Naive thymus-derived CD4-positive, alpha-beta T cell (primary cell): ENCODE results near the gene WDR48. TPM values are rescaled to one million over a fixed set of nuclear protein-coding genes. Genes with fewer than 3 reads are reported as not detected.
A peak's percentile ranks its signal among the peaks of the same experiment; 100 is the strongest.

Experiments
- ATAC-seq: fragments of 150-1000 bp; cut with Tn5 transposase; 2 replicates; pipeline ENCODE4 v1.10.0; 2021; ENCODE audit warnings: mild to moderate bottlenecking, moderate library complexity
- CTCF ChIA-PET: fragments of 350-600 bp; sonication (Branson Sonifier 250); formaldehyde crosslinking; loops from one replicate; lab custom pipeline; 2021; ENCODE audit warnings: antibody characterized with exemption; lab: Charles Lee
- POLR2A ChIA-PET: fragments of 350-600 bp; sonication (Branson Sonifier 250); formaldehyde crosslinking; loops from one replicate; lab custom pipeline; 2021; ENCODE audit warnings: antibody characterized with exemption, inconsistent platforms; lab: Charles Lee
- DNase-seq, 9 donors: peaks; one replicate each; pipeline versions ENCODE4 v3.0.0 to v3.0.0-alpha.2; 2020 to 2022; ENCODE audit warnings: mixed read lengths in 1 of 9
- H3K27ac ChIP-seq: one replicate; pipeline ENCODE4 v1.7.0; 2013; ENCODE audit warnings: mild to moderate bottlenecking, low read depth, low read length, moderate library complexity
- H3K27me3 ChIP-seq, 2 donors: one replicate each; pipeline ENCODE4 v1.7.0; 2013; ENCODE audit warnings: low read length in 2 of 2, mild to moderate bottlenecking in 2 of 2, moderate library complexity in 2 of 2; ENCODE audit not compliant: control insufficient read depth in 2 of 2, insufficient read depth in 2 of 2
- H3K36me3 ChIP-seq, 3 experiments: 1 replicate in 2 of 3; 2 replicates in 1 of 3; pipeline ENCODE4 v1.7.0; 2013; ENCODE audit warnings: low read length in 3 of 3, mild to moderate bottlenecking in 3 of 3, moderate library complexity in 1 of 3; ENCODE audit not compliant: insufficient read depth in 3 of 3, control insufficient read depth in 2 of 3
- H3K4me1 ChIP-seq, 2 donors: one replicate each; pipeline ENCODE4 v1.7.0; 2013; ENCODE audit warnings: low read length in 2 of 2, mild to moderate bottlenecking in 2 of 2, moderate library complexity in 1 of 2; ENCODE audit not compliant: control insufficient read depth in 2 of 2, insufficient read depth in 2 of 2
- H3K4me3 ChIP-seq: 2 replicates; pipeline ENCODE4 v1.7.0; 2013; ENCODE audit warnings: mild to moderate bottlenecking, low read length
- H3K9me3 ChIP-seq, 3 experiments: 1 replicate in 2 of 3; 2 replicates in 1 of 3; pipeline ENCODE4 v1.7.0; 2013; ENCODE audit warnings: low read length in 3 of 3; ENCODE audit not compliant: control insufficient read depth in 2 of 3
- H3K27ac Mint-ChIP-seq, 9 donors: one replicate each; pipeline ENCODE4 v1.8.0; 2020 to 2022; ENCODE audit warnings: mixed read lengths in 9 of 9, mild to moderate bottlenecking in 8 of 9, moderate library complexity in 5 of 9, inconsistent platforms in 2 of 9
- H3K27me3 Mint-ChIP-seq, 5 donors: one replicate each; pipeline ENCODE4 v1.8.0; 2021 to 2022; ENCODE audit warnings: mixed read lengths in 5 of 5, mild to moderate bottlenecking in 1 of 5
- H3K36me3 Mint-ChIP-seq, 5 donors: one replicate each; pipeline ENCODE4 v1.8.0; 2020 to 2022; ENCODE audit warnings: mixed read lengths in 5 of 5, mild to moderate bottlenecking in 3 of 5, inconsistent platforms in 1 of 5
- H3K4me1 Mint-ChIP-seq, 7 donors: one replicate each; pipeline ENCODE4 v1.8.0; 2020 to 2022; ENCODE audit warnings: mixed read lengths in 7 of 7, mild to moderate bottlenecking in 3 of 7, inconsistent platforms in 1 of 7
- H3K4me3 Mint-ChIP-seq, 10 donors: one replicate each; pipeline ENCODE4 v1.8.0; 2020 to 2022; ENCODE audit warnings: mild to moderate bottlenecking in 10 of 10, mixed read lengths in 10 of 10, moderate library complexity in 6 of 10, inconsistent platforms in 2 of 10
- H3K9me3 Mint-ChIP-seq, 11 donors: one replicate each; pipeline ENCODE4 v1.8.0; 2020 to 2022; ENCODE audit warnings: mixed read lengths in 11 of 11, mild to moderate bottlenecking in 4 of 11, inconsistent platforms in 1 of 11, moderate library complexity in 1 of 11
- intact Hi-C, 2 donors: fragments of 100-400 bp; cut with micrococcal nuclease; formaldehyde crosslinking; loops; one replicate each; pipeline ENCODE4 v1.15.1; 2023
- polyA plus RNA-seq, 2 donors: library from polyadenylated mRNA; unstranded; fragments of 300-500 nt; fragmentation: Illumina TruSeq; gene quantifications; one replicate each; pipeline ENCODE4 v1.2.3, GENCODE V29; 2021
- total RNA-seq, 6 experiments: library from RNA in 5 of 6; stranded (reverse) in 5 of 6; gene quantifications; 1 replicate in 5 of 6; 2 replicates in 1 of 6; pipeline ENCODE4 v1.2.3 and lab custom pipeline; 2021 to 2026

The WDR48 gene
- total and polyA plus RNA-seq, 7 experiments from 2014 or later = 37.5 to 97.7 (median 61.7) TPM

DNA sequence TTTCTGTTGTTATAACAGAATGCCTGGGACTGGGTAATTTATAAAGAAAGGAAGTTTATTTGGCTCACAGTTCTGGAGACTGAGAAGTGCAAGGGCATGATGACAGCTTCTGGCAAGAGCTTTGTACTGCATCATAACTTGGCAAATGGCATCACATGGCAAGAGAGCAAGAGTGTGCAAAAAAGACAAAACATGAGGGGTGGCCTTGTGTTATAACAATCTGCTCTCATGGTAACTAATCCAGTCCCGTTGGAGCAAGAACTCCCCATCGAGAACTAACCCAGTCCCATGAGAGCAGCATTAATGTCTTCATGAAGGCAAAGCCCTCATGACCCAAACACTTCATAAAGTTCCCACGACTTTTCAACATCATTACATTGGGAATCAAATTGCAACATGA is 23.3 kb upstream of the WDR48 start:
- ChIA-PET POLR2A (no interaction called here), CTCF (no interaction called here)
- no peak overlapping the region for H3K4me3 Mint-ChIP-seq
- H3K27ac Mint-ChIP-seq = no peak overlapping the region
- H3K36me3 Mint-ChIP-seq = no peaks in the 10 kb centered on the region
- peaks cover 0 to 2% (median 0%) of the 10 kb centered on the region in 7 donors for H3K4me1 Mint-ChIP-seq
- DNase-seq = no peak
- peaks cover 0 to 22% (median 8%) of the 10 kb centered on the region in 5 donors for H3K27me3 Mint-ChIP-seq
- intact Hi-C loops = no loop called here
- no peaks in the 10 kb centered on the region for H3K4me1 ChIP-seq
- H3K9me3 ChIP-seq = no peaks in the 10 kb centered on the region
- no peaks in the 10 kb centered on the region for H3K27me3 ChIP-seq
- no peaks in the 10 kb centered on the region for H3K9me3 Mint-ChIP-seq
- no peak for ATAC-seq
- no peak overlapping the region for H3K4me3 ChIP-seq
- H3K36me3 ChIP-seq = no peaks in the 10 kb centered on the region
- no peak overlapping the region for H3K27ac ChIP-seq

GRCh38 chr3:39029556-39029955 is 22.3 kb upstream of the WDR48 start:
- POLR2A ChIA-PET = interaction anchor here (0.5 kb wide), 1 partner anchor 865 kb away, joined by 3 read pairs; no protein-coding TSS in a partner anchor
- intact Hi-C loops = no loop called here
- ATAC-seq = no peak

GRCh38 chr3:39038165-39038564 is 13.7 kb upstream of the WDR48 start:
- ATAC-seq = no peak
- H3K4me1 Mint-ChIP-seq = peaks cover 0 to 3% (median 0%) of the 10 kb centered on the region in 7 donors
- H3K36me3 Mint-ChIP-seq = peaks cover 1 to 12% (median 5%) of the 10 kb centered on the region in 5 donors
- DNase-seq = no peak
- no peak overlapping the region for H3K27ac Mint-ChIP-seq
- H3K4me3 ChIP-seq = no peak overlapping the region
- H3K9me3 Mint-ChIP-seq = peaks cover 3 to 31% (median 12%) of the 10 kb centered on the region in 11 donors
- ChIA-PET CTCF (no interaction called here), POLR2A (no interaction called here)
- intact Hi-C loops = no loop called here
- H3K27me3 ChIP-seq = no peaks in the 10 kb centered on the region
- no peaks in the 10 kb centered on the region for H3K4me1 ChIP-seq
- no peaks in the 10 kb centered on the region for H3K9me3 ChIP-seq
- no peaks in the 10 kb centered on the region for H3K36me3 ChIP-seq
- H3K27ac ChIP-seq = no peak overlapping the region
- H3K4me3 Mint-ChIP-seq = no peak overlapping the region
- peaks cover 0 to 15% (median 4%) of the 10 kb centered on the region in 5 donors for H3K27me3 Mint-ChIP-seq

More at GRCh38 chr3:39029556-39029955, 22.3 kb upstream of the WDR48 start:
- H3K27ac Mint-ChIP-seq = no peak overlapping the region
- CTCF ChIA-PET = interaction anchor here (0.6 to 0.7 kb wide), 2 partner anchors 11 to 21 kb away, joined by 3 read pairs; no protein-coding TSS in a partner anchor
- H3K4me1 Mint-ChIP-seq = peaks cover 0 to 2% (median 0%) of the 10 kb centered on the region in 7 donors
- H3K4me3 ChIP-seq = no peak overlapping the region
- H3K36me3 Mint-ChIP-seq = peaks cover 0 to 4% (median 0%) of the 10 kb centered on the region in 5 donors
- H3K4me3 Mint-ChIP-seq = no peak overlapping the region
- no peaks in the 10 kb centered on the region for H3K4me1 ChIP-seq
- peaks cover 0 to 21% (median 8%) of the 10 kb centered on the region in 5 donors for H3K27me3 Mint-ChIP-seq
- no peaks in the 10 kb centered on the region for H3K9me3 ChIP-seq
- no peak for DNase-seq
- H3K36me3 ChIP-seq = no peaks in the 10 kb centered on the region
- no peaks in the 10 kb centered on the region for H3K27me3 ChIP-seq
- no peak overlapping the region for H3K27ac ChIP-seq
- peaks cover 0 to 8% (median 0%) of the 10 kb centered on the region in 11 donors for H3K9me3 Mint-ChIP-seq

GRCh38 chr3:39050029-39050428 is 1.8 kb upstream of the WDR48 start:
- Histone ChIP-seq H3K27me3 (no peaks in the 10 kb centered on the region), H3K9me3 (no peaks in the 10 kb centered on the region), H3K4me1 (peaks cover 7 to 16% of the 10 kb centered on the region in 2 donors), H3K27ac (peak overlapping the region; percentile 30), H3K4me3 (no peak overlapping the region), H3K36me3 (peaks cover 0 to 4% (median 0%) of the 10 kb centered on the region in 3 experiments)
- ChIA-PET CTCF (interaction anchor here (0.6 to 0.8 kb wide), 2 partner anchors 8 to 50 kb away, joined by 3 read pairs; no protein-coding TSS in a partner anchor), POLR2A (interaction anchor here (1.5 kb wide), 1 partner anchor 357 kb away, joined by 3 read pairs; no protein-coding TSS in a partner anchor)
- peak overlapping the region in 8 of 9 donors; percentile 53 to 91 (median 76) for H3K27ac Mint-ChIP-seq
- peak overlapping the region in 9 of 10 donors; percentile 2 to 65 (median 22) for H3K4me3 Mint-ChIP-seq
- H3K9me3 Mint-ChIP-seq = peaks cover 0 to 4% (median 0%) of the 10 kb centered on the region in 11 donors
- no peak for DNase-seq
- peaks cover 0 to 6% (median 0%) of the 10 kb centered on the region in 5 donors for H3K27me3 Mint-ChIP-seq
- ATAC-seq = no peak
- intact Hi-C loops = loop anchor here (2.0 to 10.0 kb wide), 7 partner anchors 403 to 1475 kb away; partner anchors contain the start of genes OXSR1 (in 2 of the 2), ACAA1 (in 1 of the 2), DLEC1 (in 1 of the 2) and MYD88 (in 1 of the 2)
- H3K36me3 Mint-ChIP-seq = peaks cover 0 to 5% (median 0%) of the 10 kb centered on the region in 5 donors
- peaks cover 24 to 69% (median 60%) of the 10 kb centered on the region in 7 donors for H3K4me1 Mint-ChIP-seq

GRCh38 chr3:39052583-39052982 is 767 bp downstream of the WDR48 start:
- ChIA-PET CTCF (no interaction called here), POLR2A (interaction anchor here (0.6 to 0.8 kb wide), 2 partner anchors 126 to 354 kb away, joined by 3 read pairs; partner anchors contain the start of gene RPSA)
- H3K9me3 Mint-ChIP-seq = no peaks in the 10 kb centered on the region
- no peak for ATAC-seq
- H3K36me3 ChIP-seq = peaks cover 0 to 4% (median 0%) of the 10 kb centered on the region in 3 experiments
- peak overlapping the region; percentile 95 to 100 (median 99) for H3K27ac Mint-ChIP-seq
- H3K27me3 ChIP-seq = no peaks in the 10 kb centered on the region
- H3K9me3 ChIP-seq = no peaks in the 10 kb centered on the region
- peak overlapping the region; percentile 80 for H3K4me3 ChIP-seq
- peaks cover 0 to 11% (median 5%) of the 10 kb centered on the region in 5 donors for H3K36me3 Mint-ChIP-seq
- peak in 1 of 9 donors; percentile 15 for DNase-seq
- H3K4me3 Mint-ChIP-seq = peak overlapping the region; percentile 91 to 99 (median 99)
- H3K4me1 Mint-ChIP-seq = peaks cover 32 to 79% (median 76%) of the 10 kb centered on the region in 7 donors
- H3K27me3 Mint-ChIP-seq = no peaks in the 10 kb centered on the region
- peak overlapping the region; percentile 98 for H3K27ac ChIP-seq
- intact Hi-C loops = loop anchor here (1.0 to 10.0 kb wide), 10 partner anchors 22 to 1472 kb away; partner anchors contain the start of genes ACAA1 (in 1 of the 2), DLEC1 (in 1 of the 2), MYD88 (in 1 of the 2) and RPL14 (in 1 of the 2)
- peaks cover 7 to 16% of the 10 kb centered on the region in 2 donors for H3K4me1 ChIP-seq

DNA sequence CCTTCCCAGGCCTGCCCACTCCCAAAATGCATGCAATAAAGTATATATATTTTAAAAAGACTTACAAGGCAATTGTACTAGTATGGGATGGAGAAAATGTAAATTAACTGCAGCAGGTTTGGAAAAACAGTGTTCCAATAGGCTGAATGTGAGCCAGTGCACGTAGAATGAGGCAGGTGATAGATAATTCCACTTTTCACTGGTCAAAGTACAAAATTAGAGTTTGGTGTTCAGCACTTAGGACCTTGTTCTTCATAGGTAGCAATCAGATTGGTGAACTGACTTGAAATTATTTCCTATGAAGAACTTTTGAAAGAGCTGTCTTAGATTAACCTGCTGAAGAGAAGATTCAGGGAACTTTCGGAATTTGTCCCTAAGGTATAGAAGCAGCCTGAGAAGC is 1.9 kb downstream of the WDR48 start:
- CTCF ChIA-PET = no interaction called here
- no peaks in the 10 kb centered on the region for H3K9me3 ChIP-seq
- no peaks in the 10 kb centered on the region for H3K9me3 Mint-ChIP-seq
- no peak overlapping the region for H3K4me3 ChIP-seq
- peaks cover 0 to 14% (median 6%) of the 10 kb centered on the region in 5 donors for H3K36me3 Mint-ChIP-seq
- ATAC-seq (no peak), DNase-seq (no peak)
- no peak overlapping the region for H3K27ac ChIP-seq
- peaks cover 0 to 4% (median 0%) of the 10 kb centered on the region in 3 experiments for H3K36me3 ChIP-seq
- peaks cover 10 to 16% of the 10 kb centered on the region in 2 donors for H3K4me1 ChIP-seq
- H3K4me1 Mint-ChIP-seq = peaks cover 32 to 85% (median 79%) of the 10 kb centered on the region in 7 donors
- H3K27me3 ChIP-seq = no peaks in the 10 kb centered on the region
- POLR2A ChIA-PET = no interaction called here
- H3K27ac Mint-ChIP-seq = peak overlapping the region in 2 of 9 donors; percentile 100
- H3K27me3 Mint-ChIP-seq = no peaks in the 10 kb centered on the region
- H3K4me3 Mint-ChIP-seq = peak overlapping the region in 6 of 10 donors; percentile 51 to 99 (median 81)
- intact Hi-C loops = loop anchor here (2.0 to 10.0 kb wide), 8 partner anchors 23 to 1471 kb away; partner anchors contain the start of genes ACAA1 (in 1 of the 2), DLEC1 (in 1 of the 2), MYD88 (in 1 of the 2) and RPL14 (in 1 of the 2)
